ENCODE data around the gene NCR1. TPM values are rescaled to one million over a fixed set of nuclear protein-coding genes. Genes with fewer than 3 reads are reported as not detected.
A peak's percentile ranks its signal among the peaks of the same experiment; 100 is the strongest.
"Not testable (repeated sequence)": the region's sequence is repeated elsewhere in the genome, so short reads cannot be mapped to it uniquely, and the experiment has no call there.

The NCR1 gene, protein sequence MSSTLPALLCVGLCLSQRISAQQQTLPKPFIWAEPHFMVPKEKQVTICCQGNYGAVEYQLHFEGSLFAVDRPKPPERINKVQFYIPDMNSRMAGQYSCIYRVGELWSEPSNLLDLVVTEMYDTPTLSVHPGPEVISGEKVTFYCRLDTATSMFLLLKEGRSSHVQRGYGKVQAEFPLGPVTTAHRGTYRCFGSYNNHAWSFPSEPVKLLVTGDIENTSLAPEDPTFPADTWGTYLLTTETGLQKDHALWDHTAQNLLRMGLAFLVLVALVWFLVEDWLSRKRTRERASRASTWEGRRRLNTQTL
- not detected in 2 replicates for total RNA-seq (2013; cell fraction: nucleolus; rRNA removed)
- 0.06 TPM in 1 of 2 replicates, not detected in the other for total RNA-seq (2014; rRNA removed)
- total RNA-seq (2014; rRNA removed; fragmentation: Illumina TruSeq; extraction: Trizol) = not detected in 2 replicates
- total RNA-seq (2021) = not detected in 2 replicates
- polyA plus RNA-seq (2011; ENCODE audit: low read depth) = not detected
- polyA plus RNA-seq (2011; rRNA removed) = 5.9 and 6.9 TPM in 2 replicates
- polyA plus RNA-seq (2011; cell fraction: cytosol; rRNA removed) = 6.7 and 6.8 TPM in 2 replicates
- 3.7 and 4.3 TPM in 2 replicates for polyA plus RNA-seq (2011; cell fraction: nucleus; rRNA removed)
- polyA plus RNA-seq (2012) = 0.08 and 0.15 TPM in 2 replicates
- 0.13 TPM in 1 of 2 replicates, not detected in the other for polyA plus RNA-seq (2014; fragmentation: Illumina TruSeq; extraction: Trizol)
- polyA plus RNA-seq (2014; fragmentation: Nextera tagmentation; extraction: Ambion mirVana) = not detected
- not detected in 2 replicates for polyA plus RNA-seq (2014; rRNA removed)
- polyA plus RNA-seq (2016; fragmentation: Nextera tagmentation; extraction: Ambion mirVana) = not detected
- polyA minus RNA-seq (2011; rRNA and poly(A)+ RNA removed) = 9.9 and 24.1 TPM in 2 replicates
- 3.2 and 6.7 TPM in 2 replicates for polyA minus RNA-seq (2011; cell fraction: cytosol; rRNA and poly(A)+ RNA removed)
- polyA minus RNA-seq (2011; cell fraction: nucleus; rRNA and poly(A)+ RNA removed) = 4.4 and 5.8 TPM in 2 replicates
- percentile 31 among the genes with signal in this experiment for Bru-seq, nascent RNA
- percentile 26 among the genes with signal in this experiment for BruChase-seq, experiment 1, labeled RNA remaining after a 6-hour chase
- percentile 28 among the genes with signal in this experiment for BruChase-seq, experiment 2, labeled RNA remaining after a 2-hour chase
- long read RNA-seq, experiment 1 = 0 reads
- long read RNA-seq, experiment 2, partial matches to known transcripts = 2 of 2 reads
- long read RNA-seq, experiment 2, other reads (novel, unspliced or antisense) = 0 of 2 reads

DNA sequence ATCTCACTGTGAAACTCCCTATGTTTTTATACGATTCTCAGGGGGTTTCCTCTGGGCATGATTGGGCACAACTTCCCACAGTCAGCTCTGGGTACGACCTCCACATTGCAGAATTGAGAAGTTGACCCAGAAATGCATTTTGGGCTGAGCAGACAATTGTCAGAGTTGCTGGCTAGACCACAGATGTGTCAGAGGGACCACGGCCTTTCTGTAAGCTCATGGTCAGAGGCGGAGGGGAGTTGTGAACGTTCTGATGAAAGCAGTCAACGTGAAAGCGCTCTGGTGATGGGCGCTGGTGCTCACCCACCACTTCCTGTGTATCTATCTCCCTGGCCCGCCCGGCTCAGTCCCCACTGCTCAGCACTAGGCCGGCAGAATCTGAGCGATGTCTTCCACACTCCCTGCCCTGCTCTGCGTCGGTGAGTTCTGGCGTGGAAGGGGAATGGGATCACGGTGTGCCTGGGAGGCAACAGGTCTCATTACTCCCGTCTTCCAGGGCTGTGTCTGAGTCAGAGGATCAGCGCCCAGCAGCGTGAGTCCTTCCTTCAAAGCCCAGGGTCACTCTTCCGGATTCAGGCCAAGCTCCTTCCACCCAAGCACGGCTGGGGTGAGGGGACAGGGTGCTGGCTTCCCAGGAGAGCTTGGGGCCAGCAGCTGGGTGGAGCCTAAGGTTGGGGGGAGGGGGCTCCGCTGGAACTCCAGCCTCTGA is at the start of gene NCR1:
TSS of gene NCR1 (plus strand) at position 346 of the 709 bp plus-strand sequence. CDS start at position 386, 40 bp downstream.
- Histone ChIP-seq H3K79me2 (ENCODE audit: control insufficient read depth, insufficient read depth, low read length) (no peaks in the 10 kb centered on the region), H4K20me1 (ENCODE audit: control insufficient read depth, insufficient read depth) (no peaks in the 10 kb centered on the region), H2AFZ (ENCODE audit: control insufficient read depth, low read depth, low read length) (peak within 1 kb of the TSS; percentile 67), H3K9me3 (replicated peaks; ENCODE audit: control insufficient read depth, insufficient read depth, low read length) (no peaks in the 10 kb centered on the region), H3K4me1 (ENCODE audit: control insufficient read depth, insufficient read depth, low read length) (peaks cover 4% of the 10 kb centered on the region; the same call in 1 of the 2 replicates), H3K4me3 (no peak within 1 kb of the TSS), H3K27ac (ENCODE audit: control insufficient read depth, insufficient read depth) (no peak within 1 kb of the TSS), H3K4me2 (ENCODE audit: control insufficient read depth, insufficient read depth) (0 out of 2 replicates have a peak within 1 kb of the TSS, but pooled peaks have one; percentile 3), H3K9ac (ENCODE audit: control insufficient read depth, insufficient read depth, low read length) (no peak within 1 kb of the TSS), H3K27me3 (replicated peaks in 1 of 2; ENCODE audit: control insufficient read depth in 2 of 2, insufficient read depth in 2 of 2, low read length in 1 of 2) (no peaks in the 10 kb centered on the region), H3K36me3 (ENCODE audit: control insufficient read depth in 2 of 2, insufficient read depth in 2 of 2, low read length in 1 of 2) (no peaks in the 10 kb centered on the region)
- no TSS peak for BruUV-seq (replicated peaks)
- DNase-seq (ENCODE audit: low read depth, low spot score) (no peak), FAIRE-seq (no peak), ATAC-seq (peak; percentile 46)
- ChIA-PET SMC1A (ENCODE audit: uncharacterized antibody, unreplicated experiment) (no interaction called here), RAD21 (ENCODE audit: unreplicated experiment) (no interaction called here), CTCF (no interaction called here), POLR2A (interaction anchor here (0.6 kb wide), 1 partner anchor 418 kb away, joined by 9 read pairs; no protein-coding TSS in a partner anchor)
- intact Hi-C loops (cut with micrococcal nuclease; ENCODE audit: unreplicated experiment) = no loop called here
- TF ChIP-seq RB1 (IDR thresholded peaks at IDR 0.05; ENCODE audit: borderline replicate concordance) (no peak), POLR2A (IDR thresholded peaks at IDR 0.05; ENCODE audit: low read depth, low read length) (0 out of 2 replicates have a peak, but pooled peaks have one; percentile 42), FOS (IDR thresholded peaks at IDR 0.05; ENCODE audit: borderline replicate concordance, extremely low read depth, insufficient read length) (no peak), POLR2AphosphoS5 (IDR thresholded peaks at IDR 0.05; ENCODE audit: low read length) (no peak), PML (IDR thresholded peaks at IDR 0.05; ENCODE audit: low read length) (no peak)
- TF ChIP-seq, protein P1, sequence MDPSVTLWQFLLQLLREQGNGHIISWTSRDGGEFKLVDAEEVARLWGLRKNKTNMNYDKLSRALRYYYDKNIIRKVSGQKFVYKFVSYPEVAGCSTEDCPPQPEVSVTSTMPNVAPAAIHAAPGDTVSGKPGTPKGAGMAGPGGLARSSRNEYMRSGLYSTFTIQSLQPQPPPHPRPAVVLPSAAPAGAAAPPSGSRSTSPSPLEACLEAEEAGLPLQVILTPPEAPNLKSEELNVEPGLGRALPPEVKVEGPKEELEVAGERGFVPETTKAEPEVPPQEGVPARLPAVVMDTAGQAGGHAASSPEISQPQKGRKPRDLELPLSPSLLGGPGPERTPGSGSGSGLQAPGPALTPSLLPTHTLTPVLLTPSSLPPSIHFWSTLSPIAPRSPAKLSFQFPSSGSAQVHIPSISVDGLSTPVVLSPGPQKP (IDR thresholded peaks at IDR 0.05; ENCODE audit: low read depth, low read length) = no peak
- TF ChIP-seq, protein P2, sequence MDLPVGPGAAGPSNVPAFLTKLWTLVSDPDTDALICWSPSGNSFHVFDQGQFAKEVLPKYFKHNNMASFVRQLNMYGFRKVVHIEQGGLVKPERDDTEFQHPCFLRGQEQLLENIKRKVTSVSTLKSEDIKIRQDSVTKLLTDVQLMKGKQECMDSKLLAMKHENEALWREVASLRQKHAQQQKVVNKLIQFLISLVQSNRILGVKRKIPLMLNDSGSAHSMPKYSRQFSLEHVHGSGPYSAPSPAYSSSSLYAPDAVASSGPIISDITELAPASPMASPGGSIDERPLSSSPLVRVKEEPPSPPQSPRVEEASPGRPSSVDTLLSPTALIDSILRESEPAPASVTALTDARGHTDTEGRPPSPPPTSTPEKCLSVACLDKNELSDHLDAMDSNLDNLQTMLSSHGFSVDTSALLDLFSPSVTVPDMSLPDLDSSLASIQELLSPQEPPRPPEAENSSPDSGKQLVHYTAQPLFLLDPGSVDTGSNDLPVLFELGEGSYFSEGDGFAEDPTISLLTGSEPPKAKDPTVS (IDR thresholded peaks at IDR 0.05; ENCODE audit: low read depth, low read length) = no peak
- in situ Hi-C loops (cut with MboI) = no loop called here
- WGBS (ENCODE audit: insufficient coverage, insufficient replicate concordance, low lambda C conversion rate, missing lambda C conversion rate) = 30% methylated on average over 21 of the region's 22 CpGs

DNA sequence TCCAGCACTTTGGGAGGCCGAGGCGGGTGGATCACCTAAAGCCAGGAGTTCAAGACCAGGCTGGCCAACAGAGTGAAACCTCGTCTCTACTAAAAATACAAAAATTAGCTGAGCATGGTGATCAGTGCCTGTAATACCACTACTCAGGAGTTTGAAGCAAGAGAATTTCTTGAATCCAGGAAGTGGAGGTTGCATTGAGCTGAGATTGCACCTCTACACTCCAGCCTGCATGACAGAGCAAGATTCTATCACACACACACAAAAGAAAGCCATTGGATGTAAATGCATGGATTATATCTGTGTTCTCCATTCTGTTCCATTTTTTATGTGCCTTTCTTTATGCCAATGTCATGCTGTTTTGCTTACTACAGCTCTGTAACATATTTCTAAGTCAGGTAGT is 47.5 kb upstream of the NCR1 start:
- H3K4me2 ChIP-seq (ENCODE audit: control insufficient read depth, insufficient read depth); H4K20me1 ChIP-seq (ENCODE audit: control insufficient read depth, insufficient read depth); intact Hi-C loops (cut with micrococcal nuclease; ENCODE audit: unreplicated experiment); POLR2A ChIA-PET; SMC1A ChIA-PET (ENCODE audit: uncharacterized antibody, unreplicated experiment); CTCF ChIA-PET; H3K27ac ChIP-seq (ENCODE audit: control insufficient read depth, insufficient read depth); H3K9me3 ChIP-seq (replicated peaks; ENCODE audit: control insufficient read depth, insufficient read depth, low read length); H3K4me3 ChIP-seq; RAD21 ChIA-PET (ENCODE audit: unreplicated experiment); H3K36me3 ChIP-seq (ENCODE audit: control insufficient read depth in 2 of 2, insufficient read depth in 2 of 2, low read length in 1 of 2); DNase-seq (ENCODE audit: low read depth, low spot score); ATAC-seq; H3K9ac ChIP-seq (ENCODE audit: control insufficient read depth, insufficient read depth, low read length); H2AFZ ChIP-seq (ENCODE audit: control insufficient read depth, low read depth, low read length); FAIRE-seq; H3K79me2 ChIP-seq (ENCODE audit: control insufficient read depth, insufficient read depth, low read length); H3K4me1 ChIP-seq (ENCODE audit: control insufficient read depth, insufficient read depth, low read length); BruUV-seq (replicated peaks); in situ Hi-C loops (cut with MboI); H3K27me3 ChIP-seq (replicated peaks in 1 of 2; ENCODE audit: control insufficient read depth in 2 of 2, insufficient read depth in 2 of 2, low read length in 1 of 2): not testable (repeated sequence)
- 24% methylated on average over 3 of the region's 3 CpGs for WGBS (ENCODE audit: insufficient coverage, insufficient replicate concordance, low lambda C conversion rate, missing lambda C conversion rate)
